Loucy (cell line): Measurements from ENCODE around the gene STAB2.

ENCODE experiments used
- CTCF ChIP-seq: fragments of 200-600 bp; sonication (generic); conservative IDR thresholded peaks from 2 replicates; pipeline ENCODE4 v1.5.1; 2014; ENCODE audit warnings: mild to moderate bottlenecking, antibody characterized with exemption, low read length
- EZH2phosphoT487 ChIP-seq: fragments of 200-600 bp; IDR thresholded peaks from 2 replicates; pipeline ENCODE4 v1.6.1; 2018; ENCODE audit warnings: antibody characterized with exemption, mild to moderate bottlenecking, moderate library complexity, borderline replicate concordance

GRCh38 chr12:103677905-103678304, 90.8 kb downstream of the STAB2 start:
- TF ChIP-seq CTCF (no peak), EZH2phosphoT487 (no peak)
